ENCODE results near the gene THAP6.

GRCh38 chr4:75470738-75471137 lies 43.5 kb upstream of the THAP6 start:
- TF ChIP-seq CTCF (IDR thresholded peaks at IDR 0.05; ENCODE audit: low read depth, low read length) = no peak
- TF ChIP-seq POLR2A (IDR thresholded peaks at IDR 0.05; ENCODE audit: extremely low read depth, insufficient read length) = no peak
- TF ChIP-seq, protein P1, sequence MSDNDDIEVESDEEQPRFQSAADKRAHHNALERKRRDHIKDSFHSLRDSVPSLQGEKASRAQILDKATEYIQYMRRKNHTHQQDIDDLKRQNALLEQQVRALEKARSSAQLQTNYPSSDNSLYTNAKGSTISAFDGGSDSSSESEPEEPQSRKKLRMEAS (IDR thresholded peaks at IDR 0.05; ENCODE audit: low read depth, low read length) = no peak
- no peak for TF ChIP-seq MYC (IDR thresholded peaks at IDR 0.05; ENCODE audit: low read depth, low read length)
